ENCODE results near the gene EOLA1.
"Not testable (repeated sequence)": the region's sequence is repeated elsewhere in the genome, so short reads cannot be mapped to it uniquely, and the experiment has no call there.

EOLA1 gene

DNA sequence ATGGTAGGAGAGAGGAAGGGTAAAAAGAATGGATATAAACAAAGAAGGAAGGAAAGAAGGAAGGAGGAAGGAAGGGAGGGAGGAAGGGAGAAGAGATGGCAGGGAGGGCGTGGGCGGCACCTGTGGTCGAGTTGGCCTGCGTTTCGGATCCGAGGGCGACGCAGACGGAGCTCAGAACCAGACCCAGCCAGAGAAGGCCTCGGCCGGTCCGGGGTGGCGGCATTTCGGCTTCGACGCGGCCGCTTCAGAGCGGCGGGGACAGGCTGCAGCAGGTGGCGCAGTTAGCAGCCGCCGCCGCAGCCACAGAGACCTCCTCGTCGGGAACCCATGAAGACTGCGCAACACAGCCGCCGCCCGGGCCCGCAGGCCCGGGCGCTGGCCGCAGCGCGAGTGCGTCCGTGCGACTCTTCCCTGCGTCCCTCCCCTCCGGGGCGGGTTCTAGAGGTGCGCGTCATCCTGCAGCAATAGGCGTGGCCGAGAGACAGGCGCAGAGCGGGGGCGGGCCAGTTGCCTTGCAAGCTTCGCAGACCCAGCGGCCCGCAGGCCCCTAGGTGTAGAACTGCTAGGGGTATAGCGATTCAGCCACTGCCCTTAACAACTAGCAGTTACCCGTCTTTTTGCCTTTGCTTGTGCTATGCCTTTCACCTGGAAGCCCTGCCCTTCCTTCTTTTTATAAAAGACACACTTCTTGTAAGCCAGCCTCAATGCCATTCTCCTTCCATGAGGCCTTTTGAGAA is 35.7 kb upstream of the EOLA1 start, which contains the start of gene IDS:
Gene IDS, minus strand, starts transcription at position 392 of the 737 bp plus-strand sequence. Its CDS starts 169 bp downstream, at position 223.
- Mint-ChIP-seq H3K27me3 (peaks cover 11% of the 10 kb centered on the region), H3K36me3 (peaks cover 12% of the 10 kb centered on the region), H3K9me3 (no peaks in the 10 kb centered on the region), H3K4me1 (peaks cover 48% of the 10 kb centered on the region), H3K27ac (peak within 1 kb of the TSS; percentile 95), H3K4me3 (peak within 1 kb of the TSS; percentile 89)
- DNase-seq, result peak; percentile 90
- CTCF ChIA-PET, result interaction anchor here (1.0 kb wide), 1 partner anchor 11 kb away, joined by 3 read pairs; no protein-coding TSS in a partner anchor

- DNase-seq, result no peak
- peaks cover 46% of the 10 kb centered on the region for H3K4me1 Mint-ChIP-seq
- CTCF ChIA-PET, result interaction anchor here (1.0 kb wide), 1 partner anchor 11 kb away, joined by 3 read pairs; no protein-coding TSS in a partner anchor
- peaks cover 7% of the 10 kb centered on the region for H3K36me3 Mint-ChIP-seq
- H3K4me3 Mint-ChIP-seq, result peak overlapping the region; percentile 89
- peaks cover 15% of the 10 kb centered on the region for H3K27me3 Mint-ChIP-seq
- H3K27ac Mint-ChIP-seq, result peak overlapping the region; percentile 95
- H3K9me3 Mint-ChIP-seq, result no peaks in the 10 kb centered on the region
These were observed 35.1 kb upstream of the EOLA1 start for GRCh38 chrX:149505671-149506070.

GRCh38 chrX:149506349-149506748 is 34.5 kb upstream of the EOLA1 start:
- CTCF ChIA-PET, result no interaction called here
- H3K9me3 Mint-ChIP-seq, result no peaks in the 10 kb centered on the region
- H3K4me1 Mint-ChIP-seq, result peaks cover 40% of the 10 kb centered on the region
- no peak overlapping the region for H3K4me3 Mint-ChIP-seq
- DNase-seq, result no peak
- H3K27me3 Mint-ChIP-seq, result peaks cover 15% of the 10 kb centered on the region
- no peak overlapping the region for H3K27ac Mint-ChIP-seq
- peaks cover 7% of the 10 kb centered on the region for H3K36me3 Mint-ChIP-seq

DNA sequence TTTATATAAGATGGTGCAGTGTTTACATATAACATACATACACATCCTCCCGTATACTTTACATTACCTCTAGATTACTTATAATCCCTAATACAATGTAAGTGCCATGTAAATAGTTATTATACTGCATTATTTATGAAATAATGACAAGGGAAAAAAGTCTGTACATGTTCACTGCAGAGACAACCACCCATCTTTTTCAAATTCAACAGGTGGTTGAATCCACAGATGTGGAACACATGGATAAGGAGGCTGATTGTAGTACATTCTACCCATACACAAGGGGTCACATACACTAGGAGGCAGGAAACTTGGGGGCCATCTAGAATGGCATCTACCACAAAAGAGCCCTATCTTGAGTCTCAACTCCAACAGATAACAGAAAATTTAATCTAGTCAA is 32.3 kb upstream of the EOLA1 start:
- Mint-ChIP-seq H3K4me1 (peaks cover 34% of the 10 kb centered on the region), H3K27ac (no peak overlapping the region), H3K9me3 (no peaks in the 10 kb centered on the region), H3K4me3 (no peak overlapping the region), H3K27me3 (peaks cover 15% of the 10 kb centered on the region), H3K36me3 (no peaks in the 10 kb centered on the region)
- CTCF ChIA-PET, result no interaction called here
- DNase-seq, result no peak

- DNase-seq, result no peak
- Mint-ChIP-seq H3K36me3 (no peaks in the 10 kb centered on the region), H3K27ac (no peak overlapping the region), H3K4me1 (peaks cover 40% of the 10 kb centered on the region), H3K4me3 (no peak overlapping the region), H3K9me3 (no peaks in the 10 kb centered on the region), H3K27me3 (peaks cover 15% of the 10 kb centered on the region)
- CTCF ChIA-PET, result interaction anchor here (0.9 to 1.6 kb wide), 2 partner anchors 14 to 30 kb away, joined by 3 to 6 read pairs; partner anchors contain the start of gene EOLA1
These were observed 30.4 kb upstream of the EOLA1 start for GRCh38 chrX:149510386-149510785.

DNA sequence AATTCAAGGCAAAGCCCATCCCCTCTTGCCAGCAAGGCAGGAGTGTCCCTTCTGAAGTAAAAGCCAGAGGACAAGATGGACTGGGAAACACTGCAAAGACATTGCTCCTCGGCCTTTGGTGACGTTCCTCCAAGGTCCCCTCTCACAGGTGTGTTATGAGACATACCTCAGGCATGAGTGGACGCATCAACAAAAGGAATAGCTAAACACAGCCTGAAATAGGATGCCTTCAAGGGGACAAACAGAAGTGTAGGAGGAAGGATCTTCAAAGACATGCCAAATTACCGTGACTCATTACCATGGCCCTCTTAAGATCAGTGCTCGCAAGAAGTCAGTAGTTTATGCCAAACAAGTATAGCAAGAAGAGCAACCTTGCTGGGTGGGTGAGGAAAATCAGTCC is 29.7 kb upstream of the EOLA1 start:
- CTCF ChIA-PET, result interaction anchor here (1.6 to 3.2 kb wide), 2 partner anchors 11 to 29 kb away, joined by 6 to 21 read pairs; partner anchors contain the start of gene EOLA1
- DNase-seq, result no peak
- H3K36me3 Mint-ChIP-seq, result no peaks in the 10 kb centered on the region
- no peaks in the 10 kb centered on the region for H3K9me3 Mint-ChIP-seq
- H3K4me3 Mint-ChIP-seq, result no peak overlapping the region
- H3K27ac Mint-ChIP-seq, result no peak overlapping the region
- H3K4me1 Mint-ChIP-seq, result peaks cover 40% of the 10 kb centered on the region
- H3K27me3 Mint-ChIP-seq, result peaks cover 15% of the 10 kb centered on the region

DNA sequence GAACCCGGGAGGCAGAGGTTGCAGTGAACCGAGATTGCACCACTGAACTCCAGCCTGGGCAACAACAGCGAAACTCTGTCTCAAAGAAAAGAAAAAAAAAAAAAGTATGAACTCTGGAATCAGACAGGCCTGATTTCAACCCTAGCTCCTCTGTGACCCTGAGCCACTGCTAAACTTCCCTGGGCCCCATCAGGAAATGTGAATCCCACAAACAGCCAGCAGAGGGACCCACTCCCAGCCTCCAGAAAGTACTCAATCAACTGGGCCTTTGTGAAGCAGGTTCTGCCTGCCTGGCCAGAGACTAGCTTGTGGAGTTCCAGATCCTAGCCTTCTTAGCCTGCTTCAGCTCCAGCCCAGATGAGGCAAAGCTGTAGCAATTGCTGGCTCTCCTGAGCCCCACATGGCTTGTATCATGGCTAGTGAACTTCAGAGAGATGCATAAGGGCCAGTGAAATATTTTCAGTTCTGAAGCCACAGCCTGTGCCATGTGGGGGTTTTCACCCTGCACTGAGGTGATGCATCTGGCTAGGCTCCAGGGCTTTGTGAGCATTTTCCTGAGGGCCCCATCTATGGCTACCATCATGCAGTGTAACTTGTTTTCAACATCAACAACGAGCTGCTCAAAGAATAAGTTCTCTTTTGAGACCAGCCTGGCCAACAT is 28.5 kb upstream of the EOLA1 start:
- CTCF ChIA-PET, result interaction anchor here (0.9 to 3.2 kb wide), 12 partner anchors 9 to 138 kb away, joined by 3 to 21 read pairs (median 5); partner anchors contain the start of gene EOLA1
- peak; percentile 65 for DNase-seq
- Mint-ChIP-seq H3K4me1 (peaks cover 52% of the 10 kb centered on the region), H3K27ac (peak overlapping the region; percentile 62), H3K9me3 (peaks cover 2% of the 10 kb centered on the region), H3K27me3 (peaks cover 15% of the 10 kb centered on the region), H3K36me3 (peaks cover 6% of the 10 kb centered on the region), H3K4me3 (no peak overlapping the region)

GRCh38 chrX:149513825-149514428 is 26.9 kb upstream of the EOLA1 start:
- peaks cover 67% of the 10 kb centered on the region for H3K4me1 Mint-ChIP-seq
- H3K36me3 Mint-ChIP-seq, result peaks cover 11% of the 10 kb centered on the region
- H3K9me3 Mint-ChIP-seq, result peaks cover 3% of the 10 kb centered on the region
- DNase-seq, result no peak
- peaks cover 13% of the 10 kb centered on the region for H3K27me3 Mint-ChIP-seq
- H3K4me3 Mint-ChIP-seq, result no peak overlapping the region
- H3K27ac Mint-ChIP-seq, result no peak overlapping the region
- CTCF ChIA-PET, result interaction anchor here (3.2 kb wide), 1 partner anchor 8 kb away, joined by 21 read pairs; no protein-coding TSS in a partner anchor

DNA sequence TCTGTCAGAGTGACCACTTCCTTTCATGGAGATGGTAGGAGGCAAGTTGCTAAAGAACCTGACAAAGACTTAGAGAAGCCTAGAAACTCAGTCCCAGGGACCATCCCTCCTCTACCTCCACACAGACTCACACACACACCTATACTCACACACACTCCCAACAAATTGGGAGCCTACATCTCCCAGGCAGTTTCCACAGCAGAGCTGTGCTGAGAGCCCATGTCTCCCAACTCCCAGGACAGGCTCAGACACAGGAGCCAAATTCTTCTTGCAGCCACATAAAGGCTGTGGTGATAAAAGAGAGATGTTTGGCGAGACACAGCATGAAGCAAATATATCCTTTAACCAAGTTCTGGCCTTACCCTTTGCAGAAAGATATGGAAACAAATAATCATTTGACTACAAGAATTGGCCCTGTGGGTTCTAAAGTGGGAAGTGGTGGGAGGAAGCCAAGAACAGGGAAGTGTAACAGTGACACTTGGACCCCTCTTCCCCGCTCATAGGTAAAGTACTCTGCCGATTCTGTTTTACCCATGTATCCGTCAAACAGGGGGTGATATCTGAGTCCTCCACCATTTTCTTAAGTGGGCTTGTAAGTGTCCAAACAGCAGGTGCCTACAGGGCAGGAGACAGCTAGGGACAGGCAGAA is 24.7 kb upstream of the EOLA1 start:
- CTCF ChIA-PET, result interaction anchor here (0.9 kb wide), 1 partner anchor 10 kb away, joined by 3 read pairs; the partner anchor contains the start of gene IDS
- Mint-ChIP-seq H3K27me3 (no peaks in the 10 kb centered on the region), H3K4me1 (peaks cover 80% of the 10 kb centered on the region), H3K9me3 (peaks cover 3% of the 10 kb centered on the region), H3K36me3 (peaks cover 14% of the 10 kb centered on the region), H3K27ac (no peak overlapping the region), H3K4me3 (no peak overlapping the region)
- no peak for DNase-seq

GRCh38 chrX:149516604-149517003 is 24.2 kb upstream of the EOLA1 start:
- no peak for DNase-seq
- Mint-ChIP-seq H3K36me3 (peaks cover 14% of the 10 kb centered on the region), H3K27ac (peak overlapping the region; percentile 51), H3K9me3 (peaks cover 3% of the 10 kb centered on the region), H3K4me3 (no peak overlapping the region), H3K27me3 (no peaks in the 10 kb centered on the region), H3K4me1 (peaks cover 85% of the 10 kb centered on the region)
- CTCF ChIA-PET, result interaction anchor here (0.9 kb wide), 1 partner anchor 11 kb away, joined by 3 read pairs; the partner anchor contains the start of gene IDS

DNA sequence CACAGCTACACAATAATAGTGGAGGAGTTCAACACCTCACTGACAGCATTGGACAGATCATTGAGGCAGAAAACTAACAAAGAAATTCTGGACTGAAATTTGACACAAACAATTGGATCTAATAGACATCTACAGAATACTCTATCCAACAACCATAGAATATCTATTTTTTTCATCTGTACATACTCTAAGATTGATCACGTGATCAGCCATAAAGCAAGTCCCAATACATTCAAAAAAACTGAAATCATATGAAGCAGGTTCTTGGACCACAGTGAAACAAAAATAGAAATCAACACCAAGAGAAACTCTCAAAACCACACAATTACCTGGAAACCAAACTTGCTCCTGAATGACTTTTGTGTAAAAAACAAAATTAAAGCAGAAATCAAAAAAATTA is 23.5 kb upstream of the EOLA1 start:
- CTCF ChIA-PET, result no interaction called here
- no peak overlapping the region for H3K27ac Mint-ChIP-seq
- H3K27me3 Mint-ChIP-seq, result no peaks in the 10 kb centered on the region
- peaks cover 3% of the 10 kb centered on the region for H3K9me3 Mint-ChIP-seq
- no peak overlapping the region for H3K4me3 Mint-ChIP-seq
- DNase-seq, result no peak
- peaks cover 88% of the 10 kb centered on the region for H3K4me1 Mint-ChIP-seq
- peaks cover 14% of the 10 kb centered on the region for H3K36me3 Mint-ChIP-seq

DNA sequence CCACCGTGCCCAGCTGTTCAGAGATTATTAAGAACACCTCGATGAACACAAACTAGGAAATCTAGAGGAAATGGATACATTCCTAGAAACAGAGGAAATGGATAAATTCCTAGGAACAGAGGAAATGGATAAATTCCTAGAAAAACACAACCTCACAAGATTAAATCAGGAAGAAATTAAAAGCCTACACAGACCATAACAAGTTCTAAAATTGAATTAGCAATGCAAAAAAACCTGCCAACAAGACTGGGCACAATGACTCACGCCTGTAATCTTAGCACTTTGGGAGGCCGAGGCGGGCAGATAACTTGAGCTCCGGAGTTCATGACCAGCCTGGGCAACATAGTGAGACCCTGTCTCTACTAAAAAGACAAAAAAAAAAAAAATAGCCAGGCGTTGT is 22.6 kb upstream of the EOLA1 start:
- H3K36me3 Mint-ChIP-seq, result peaks cover 14% of the 10 kb centered on the region
- peaks cover 90% of the 10 kb centered on the region for H3K4me1 Mint-ChIP-seq
- no peak overlapping the region for H3K27ac Mint-ChIP-seq
- H3K9me3 Mint-ChIP-seq, result peaks cover 3% of the 10 kb centered on the region
- H3K4me3 Mint-ChIP-seq, result no peak overlapping the region
- H3K27me3 Mint-ChIP-seq, result no peaks in the 10 kb centered on the region
- CTCF ChIA-PET, result interaction anchor here (1.0 kb wide), 1 partner anchor 11 kb away, joined by 3 read pairs; no protein-coding TSS in a partner anchor
- DNase-seq, result no peak

- DNase-seq, H3K27me3 Mint-ChIP-seq, H3K4me3 Mint-ChIP-seq, H3K9me3 Mint-ChIP-seq, H3K27ac Mint-ChIP-seq: not testable (repeated sequence)
- CTCF ChIA-PET, result interaction anchor here (2.3 kb wide), 1 partner anchor 8 kb away, joined by 21 read pairs; no protein-coding TSS in a partner anchor
- H3K36me3 Mint-ChIP-seq, result peaks cover 14% of the 10 kb centered on the region
- peaks cover 80% of the 10 kb centered on the region for H3K4me1 Mint-ChIP-seq
These were observed 20.1 kb upstream of the EOLA1 start for GRCh38 chrX:149520636-149521277.

All from activated naive CD4-positive, alpha-beta T cell treated with anti-CD3 and anti-CD28 coated beads, Interleukin-2, amount 10 ng/mL, durations not matched to agents 7 days and 5 days (primary cell).